HG03460 (cell line): ENCODE data around the gene COLEC12.

Experiments
- ATAC-seq: cut with Tn5 transposase; IDR thresholded peaks from one replicate; pipeline ENCODE4 v1.9.1; 2021; ENCODE audit not compliant: unreplicated experiment

The COLEC12 gene

DNA sequence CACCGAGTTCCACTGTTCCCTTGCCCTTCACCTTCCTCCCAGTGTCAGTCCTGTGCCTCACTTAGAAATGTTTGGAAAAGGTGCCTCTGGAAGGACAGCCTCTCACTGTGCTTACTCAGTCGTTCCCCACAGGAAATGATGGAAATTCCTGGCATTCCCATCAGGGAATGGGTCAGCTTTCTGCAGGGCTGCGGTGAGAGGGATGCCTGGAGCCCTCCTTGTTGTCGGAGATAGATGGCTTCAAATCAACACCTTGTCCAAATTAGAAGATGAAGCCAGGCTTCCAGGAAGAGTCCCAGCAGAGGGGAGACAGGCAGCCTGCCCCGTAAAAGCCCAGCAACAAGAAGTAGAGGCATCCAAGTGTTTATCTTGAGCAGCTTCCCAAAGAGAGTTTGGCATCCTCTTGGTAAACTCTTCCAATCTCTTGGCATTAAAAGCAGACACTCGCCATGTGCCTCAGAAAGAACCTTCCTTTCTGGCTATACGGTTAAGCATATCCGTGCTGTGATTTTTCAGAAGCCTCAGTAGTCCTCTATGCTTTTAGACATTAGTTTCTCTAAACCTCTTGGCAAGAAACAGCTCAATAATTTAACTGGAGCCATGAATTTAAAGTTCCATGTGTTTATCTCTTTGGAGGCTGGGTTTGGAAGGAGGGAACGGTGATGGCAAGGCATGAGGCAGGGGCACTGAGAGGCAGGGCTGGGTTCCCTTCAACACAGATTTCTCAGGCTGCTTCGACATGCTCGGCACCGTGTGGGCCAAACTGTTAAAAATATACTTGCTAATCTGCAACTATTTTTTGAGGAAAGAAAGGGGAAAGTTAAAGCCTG is 25.1 kb downstream of the COLEC12 start:
- ATAC-seq, result no peak

DNA sequence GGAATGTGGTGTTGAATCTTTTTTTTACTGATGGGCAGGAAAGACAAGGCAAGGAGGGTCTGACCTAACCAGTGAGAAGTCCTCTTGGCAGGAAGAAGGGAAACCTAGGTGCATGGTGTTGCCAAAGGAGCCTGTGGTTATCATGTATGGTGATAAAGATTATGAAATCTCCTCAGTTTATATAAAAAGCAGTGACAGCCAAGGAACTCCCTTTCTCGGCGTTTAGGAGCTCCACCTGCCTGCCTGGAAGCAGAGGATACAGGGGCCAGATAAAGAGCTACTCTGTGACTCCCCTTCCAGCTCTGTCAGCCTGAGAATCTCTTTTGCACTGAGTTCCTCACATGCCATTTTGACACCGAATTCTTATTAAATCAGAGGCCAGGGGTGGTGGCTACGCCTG is 26.1 kb downstream of the COLEC12 start:
- no peak for ATAC-seq

DNA sequence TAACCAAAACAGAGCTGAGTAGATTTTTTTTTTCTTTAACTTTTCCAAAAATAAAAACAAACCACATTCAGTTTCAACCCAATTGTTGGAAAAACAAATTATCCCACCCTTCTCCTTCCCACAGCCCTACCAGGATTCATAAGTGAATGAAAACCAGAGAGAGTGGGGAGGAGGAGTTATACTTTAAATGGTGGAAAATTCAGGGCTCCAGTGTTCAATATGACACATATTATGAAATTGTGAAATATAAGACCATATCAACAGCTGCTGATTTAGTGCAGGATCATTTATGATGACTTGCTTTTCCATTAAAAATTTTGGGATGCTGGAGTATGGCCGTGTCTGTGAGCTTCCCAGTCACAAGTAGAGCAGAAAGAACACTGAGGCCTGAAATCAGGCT is 26.7 kb downstream of the COLEC12 start:
- ATAC-seq, result no peak

DNA sequence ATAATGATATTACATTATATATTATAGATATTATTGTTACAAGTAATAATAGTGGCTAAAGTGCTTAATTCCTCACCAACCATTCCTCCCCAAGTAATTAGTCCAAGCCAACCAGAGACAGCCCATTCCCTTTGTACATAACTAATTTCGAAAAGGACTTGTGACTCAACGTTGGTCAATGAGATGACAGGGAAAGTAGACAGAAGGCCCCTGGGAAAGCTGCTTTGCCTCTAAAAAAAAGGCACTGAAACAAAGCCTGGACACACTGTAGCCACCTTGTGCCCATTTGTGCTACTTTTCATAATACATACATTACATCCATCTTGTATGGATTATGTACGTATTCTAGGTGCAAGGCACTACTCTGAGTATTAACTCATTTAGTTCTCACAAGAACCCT is 28.8 kb downstream of the COLEC12 start:
- ATAC-seq, result no peak

DNA sequence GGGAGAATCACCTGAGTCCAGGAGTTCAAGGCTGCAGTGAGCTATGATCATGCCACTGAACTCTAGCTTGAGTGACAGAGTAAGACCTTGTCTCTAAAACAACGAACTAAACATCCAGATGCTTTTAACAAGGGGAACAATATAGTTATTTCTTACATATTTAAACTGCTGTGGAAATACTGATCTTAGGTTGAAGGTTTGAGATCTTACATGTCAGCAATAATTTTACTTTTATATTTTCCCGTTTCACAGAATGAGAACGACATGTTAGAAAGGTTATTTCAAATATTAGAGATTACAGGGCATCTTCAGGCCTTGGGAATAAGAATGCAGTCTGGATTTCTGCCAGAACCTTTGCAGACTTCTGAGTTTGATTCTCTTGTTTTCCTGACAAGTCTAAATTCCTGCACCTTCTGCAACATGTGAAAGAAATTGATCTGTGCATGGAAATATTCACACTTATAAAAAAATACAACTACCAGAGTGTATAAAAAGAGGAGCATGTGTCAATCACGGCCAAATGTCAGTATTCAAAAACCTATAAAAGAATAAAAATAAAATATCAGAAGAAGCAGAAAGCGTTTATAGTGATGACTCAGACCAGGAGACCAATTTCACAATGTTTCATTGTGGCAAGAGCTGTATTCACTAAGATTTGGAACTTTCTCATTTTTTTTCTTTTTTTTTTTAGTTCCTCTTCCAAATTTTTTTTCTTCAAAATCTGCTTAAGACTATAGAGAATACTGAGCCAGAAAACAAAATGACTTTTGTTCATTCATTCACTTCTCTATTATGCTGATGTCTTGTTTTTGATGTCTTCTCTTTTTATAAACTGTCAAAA is 29.6 kb downstream of the COLEC12 start:
- no peak for ATAC-seq

DNA sequence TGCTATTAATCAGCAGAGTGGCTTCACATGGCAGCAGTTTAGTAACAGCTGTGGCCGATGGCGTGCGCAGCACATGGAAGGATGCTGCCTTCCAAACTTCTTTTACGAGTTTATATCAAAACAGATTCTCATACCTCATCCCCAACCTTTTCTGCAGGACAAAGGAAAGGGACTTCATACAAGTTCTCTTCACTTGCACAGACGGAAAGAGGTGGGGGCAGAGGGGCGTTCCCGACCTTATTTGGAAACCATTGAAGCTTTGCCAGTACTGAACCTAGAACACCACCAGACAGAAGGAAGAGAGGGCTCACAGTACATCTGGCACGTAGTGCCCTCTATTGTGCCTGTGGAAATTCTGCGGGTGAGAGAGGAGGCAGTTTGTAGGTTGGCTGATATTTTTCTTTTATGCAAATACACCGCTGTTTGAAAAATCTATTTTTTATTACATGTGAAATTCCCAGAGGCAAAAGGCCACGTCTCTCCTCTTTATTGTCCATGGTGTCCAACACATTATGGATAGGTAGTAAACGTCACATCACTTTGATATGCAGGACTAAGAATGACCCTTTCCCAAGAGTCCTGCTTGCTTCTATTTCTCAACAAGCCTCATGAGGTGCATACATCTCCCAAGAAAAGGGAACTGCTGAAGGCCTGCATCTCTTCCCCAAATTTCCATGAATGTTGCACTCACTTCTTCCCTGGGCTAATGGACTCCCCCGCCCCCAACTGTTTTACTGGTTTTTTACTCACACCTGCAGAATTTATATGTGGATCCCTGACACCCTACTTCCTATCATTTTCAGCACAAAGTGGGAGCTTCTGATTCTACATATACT is 31.3 kb downstream of the COLEC12 start:
- no peak for ATAC-seq

DNA sequence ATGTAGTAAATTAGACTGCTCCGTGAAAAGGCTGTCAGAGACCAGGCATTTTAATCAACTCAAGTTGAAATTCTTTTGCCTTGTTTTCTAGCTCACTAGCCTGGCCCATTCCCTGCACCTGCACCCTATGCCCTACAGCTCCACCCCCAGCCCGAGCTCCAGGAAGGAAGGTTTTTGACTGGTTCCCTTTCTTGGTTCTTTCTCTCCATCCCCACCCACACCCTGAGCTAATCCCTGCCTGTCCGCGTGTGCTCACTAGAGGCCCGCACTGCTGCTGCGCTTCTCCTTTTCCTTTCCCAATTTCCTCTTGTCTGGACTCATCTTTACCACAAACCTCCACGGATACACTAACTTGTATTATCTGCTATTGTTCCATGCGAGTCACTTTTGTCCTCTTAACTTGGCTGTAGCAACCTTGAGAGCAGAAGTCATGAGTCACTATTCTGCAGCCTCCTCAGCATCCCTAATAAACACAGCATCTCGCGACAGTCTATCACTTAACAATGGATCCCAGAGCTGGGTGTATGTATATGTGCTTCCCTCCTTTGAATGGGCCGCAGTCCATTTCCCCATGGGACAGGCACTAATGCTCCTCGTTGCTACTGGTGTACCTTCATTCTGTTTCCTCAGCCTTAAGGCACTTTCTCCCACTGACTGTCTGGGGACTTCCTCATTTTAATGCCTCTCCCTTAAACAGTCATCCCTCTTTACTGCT is 36.5 kb downstream of the COLEC12 start:
- ATAC-seq, result no peak

DNA sequence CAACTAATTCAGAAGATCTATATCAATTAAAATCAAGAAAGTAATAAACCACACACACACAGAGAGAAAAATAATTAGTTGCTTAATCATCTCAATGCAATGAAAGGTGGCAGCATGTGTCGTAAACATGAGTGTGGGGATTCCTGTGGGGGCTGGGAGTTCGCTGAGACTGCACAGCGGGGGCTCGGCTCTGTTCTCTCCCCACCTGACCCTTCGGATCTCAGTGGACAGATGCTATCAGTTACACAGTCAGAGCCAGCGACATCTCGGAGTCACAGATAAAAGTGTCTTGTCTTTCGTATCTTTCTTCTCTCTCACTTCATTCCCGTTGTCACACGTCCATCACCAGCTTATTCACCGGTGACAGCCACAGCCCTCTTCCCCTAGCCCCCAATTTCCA is 37.1 kb downstream of the COLEC12 start:
- no peak for ATAC-seq

DNA sequence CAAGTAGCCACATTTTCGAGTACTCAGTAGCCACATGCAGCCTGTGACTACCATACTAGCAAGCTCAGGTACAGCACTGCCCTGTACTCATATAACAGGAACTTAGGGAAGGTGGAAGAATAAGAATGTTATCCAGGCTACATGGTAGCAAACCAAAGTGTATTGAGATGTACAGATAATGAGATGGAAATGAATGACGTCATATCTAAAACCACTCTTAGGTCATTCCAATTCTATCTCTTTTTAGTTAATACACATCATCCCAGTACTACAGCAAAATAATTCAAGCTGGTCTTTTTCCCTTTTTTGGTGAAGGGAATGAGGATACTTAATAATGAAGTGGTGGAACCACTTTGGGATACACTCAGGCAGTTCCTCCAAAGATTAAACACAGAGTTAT is 38.7 kb downstream of the COLEC12 start:
- no peak for ATAC-seq

DNA sequence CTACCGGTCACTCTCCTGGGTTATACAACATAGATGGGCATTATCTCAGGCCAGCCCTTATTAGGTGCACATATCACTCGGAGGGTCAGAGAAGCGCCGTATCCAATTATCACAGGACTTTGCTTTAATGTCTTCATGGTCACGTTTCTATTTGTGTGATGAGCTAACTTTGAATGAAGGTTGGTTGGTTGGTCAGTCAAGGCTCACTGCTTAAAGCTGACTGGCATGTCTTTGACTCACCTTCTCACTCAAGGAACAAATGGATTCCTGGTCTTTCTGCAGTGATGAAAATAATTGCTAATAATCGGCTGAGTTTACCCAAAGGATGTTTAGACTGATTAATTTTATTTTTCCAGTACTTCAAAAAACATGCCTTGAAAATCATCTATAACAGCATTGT is 39.7 kb downstream of the COLEC12 start:
- ATAC-seq, result no peak

DNA sequence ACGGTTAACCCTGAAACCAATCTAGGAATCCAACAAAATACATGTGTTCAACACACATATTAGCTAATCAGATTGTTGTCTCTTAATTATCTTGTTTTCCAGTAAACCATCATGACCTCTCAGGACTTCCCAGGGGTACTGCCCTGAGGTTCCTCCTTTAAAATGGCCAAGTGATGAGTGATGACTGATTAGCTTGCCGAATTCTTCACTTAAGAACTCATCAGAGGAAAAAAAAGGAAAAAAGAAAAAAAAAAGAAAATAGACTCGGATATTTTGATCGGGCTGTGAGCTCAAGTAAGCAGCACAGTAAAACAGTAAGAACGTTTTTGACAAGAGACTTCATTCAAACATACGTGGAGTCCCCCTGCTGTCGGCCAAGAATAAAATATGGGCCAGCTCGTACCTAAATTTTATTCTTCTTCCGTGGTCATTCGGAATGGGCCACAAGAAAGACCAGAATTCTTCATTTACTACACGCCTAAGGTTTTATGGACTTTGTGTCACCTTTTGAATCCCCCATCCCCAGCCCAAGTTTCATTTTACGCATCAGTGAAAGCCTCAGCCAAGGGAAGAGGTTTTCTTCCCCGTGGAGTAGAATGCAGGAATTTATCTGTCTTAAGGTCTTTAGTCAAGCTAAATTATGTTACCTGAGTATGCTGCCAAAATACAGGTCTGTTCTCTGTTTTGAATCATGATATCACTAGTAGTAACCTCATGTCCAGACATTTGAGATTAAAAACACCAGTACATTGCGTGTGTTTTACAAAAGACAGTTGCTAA is 40.5 kb downstream of the COLEC12 start:
- ATAC-seq, result no peak

DNA sequence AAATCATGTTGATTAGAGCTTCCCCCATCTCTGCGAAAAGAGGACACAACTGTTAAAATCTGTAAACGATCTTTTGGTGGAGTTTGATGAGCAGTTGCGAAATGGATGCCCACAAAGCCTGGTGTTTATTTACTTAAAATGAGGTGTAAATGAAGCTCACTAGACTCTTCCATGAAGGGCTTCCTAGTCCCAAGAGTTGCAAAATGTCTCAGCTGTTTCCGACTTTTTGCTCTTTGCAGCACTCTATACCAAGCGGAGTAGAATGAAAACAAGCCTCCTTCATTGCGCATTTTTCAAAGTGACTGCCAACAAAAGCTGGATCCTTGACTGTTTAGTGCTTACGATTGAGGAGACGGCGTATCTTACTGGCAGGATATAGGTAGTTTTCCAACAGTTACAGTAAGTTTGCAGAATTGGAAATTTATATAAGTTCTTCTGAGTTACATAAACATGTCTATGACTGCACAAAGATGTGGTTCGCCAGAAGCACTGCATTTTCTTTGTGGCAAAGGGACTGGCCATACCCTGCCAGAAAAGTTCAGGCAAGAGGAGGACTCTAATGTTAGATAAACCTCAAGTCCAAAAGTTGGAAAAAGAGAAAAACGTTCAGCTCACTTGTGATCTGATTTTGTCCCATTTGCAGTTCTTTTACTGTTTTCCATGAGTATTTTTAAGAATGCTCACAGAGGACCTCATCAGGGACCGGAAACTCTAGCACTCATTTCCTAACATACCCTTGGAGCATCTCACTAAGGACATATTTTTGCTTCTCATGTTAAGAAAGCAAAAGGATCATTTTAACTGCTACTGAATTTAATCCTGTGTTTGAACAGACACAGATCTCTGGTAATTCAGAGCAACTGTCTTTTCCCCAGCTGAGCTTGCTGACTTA is 42.7 kb downstream of the COLEC12 start:
- no peak for ATAC-seq

DNA sequence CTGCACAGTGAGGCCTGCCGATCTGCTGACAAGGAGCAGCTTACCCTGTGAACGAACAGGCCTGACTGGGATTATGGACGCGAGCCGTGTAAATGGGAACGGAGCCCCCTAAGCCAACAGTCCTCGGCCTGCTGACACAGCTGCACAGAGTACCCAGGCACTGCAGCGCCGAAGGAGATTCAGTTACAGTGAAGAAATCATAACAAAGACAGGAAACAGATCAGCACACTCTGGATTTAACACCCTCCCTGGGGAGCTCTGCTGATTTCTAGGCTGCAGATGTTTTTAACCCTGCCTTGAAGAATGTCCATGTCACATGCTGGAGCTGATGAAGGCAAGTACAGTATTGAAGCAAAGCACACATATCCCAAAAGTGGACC is 43.4 kb downstream of the COLEC12 start:
- no peak for ATAC-seq

DNA sequence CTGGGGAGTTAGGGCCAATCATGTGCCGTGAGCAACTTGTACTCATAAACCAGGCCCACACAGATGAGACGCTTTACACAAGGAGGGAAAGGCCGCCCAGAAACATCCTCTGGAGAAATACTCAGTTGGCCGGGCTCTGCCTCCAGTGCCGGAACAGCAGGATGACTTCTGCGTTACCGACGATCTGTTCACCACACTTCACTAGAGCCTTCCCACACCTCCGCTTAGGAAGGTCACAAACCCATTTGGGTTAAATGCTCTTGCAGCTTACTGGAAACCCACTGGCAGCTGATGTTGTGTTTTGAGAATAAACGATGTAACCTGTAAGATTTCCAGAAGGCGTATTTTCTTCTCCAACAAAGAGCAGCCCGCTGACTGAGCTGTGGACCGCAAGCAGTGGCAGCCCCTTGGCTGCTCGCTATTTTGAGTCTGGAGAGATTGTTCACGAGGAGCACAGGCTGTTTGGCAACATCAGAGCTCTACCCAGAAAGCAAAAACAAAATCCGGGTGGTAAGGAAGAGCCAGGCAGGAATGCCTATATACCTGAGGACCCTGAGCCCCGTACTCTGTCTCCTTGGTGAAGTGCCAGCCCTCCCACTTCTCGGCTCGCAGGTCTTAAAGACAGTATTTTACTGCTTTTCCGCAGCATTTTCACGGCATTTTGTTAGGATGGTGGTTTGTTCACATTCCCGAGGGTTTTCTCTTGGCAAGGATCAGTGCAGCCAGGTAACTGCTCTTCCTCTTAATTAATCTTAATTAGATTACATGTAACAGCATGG is 44.0 kb downstream of the COLEC12 start:
- no peak for ATAC-seq

DNA sequence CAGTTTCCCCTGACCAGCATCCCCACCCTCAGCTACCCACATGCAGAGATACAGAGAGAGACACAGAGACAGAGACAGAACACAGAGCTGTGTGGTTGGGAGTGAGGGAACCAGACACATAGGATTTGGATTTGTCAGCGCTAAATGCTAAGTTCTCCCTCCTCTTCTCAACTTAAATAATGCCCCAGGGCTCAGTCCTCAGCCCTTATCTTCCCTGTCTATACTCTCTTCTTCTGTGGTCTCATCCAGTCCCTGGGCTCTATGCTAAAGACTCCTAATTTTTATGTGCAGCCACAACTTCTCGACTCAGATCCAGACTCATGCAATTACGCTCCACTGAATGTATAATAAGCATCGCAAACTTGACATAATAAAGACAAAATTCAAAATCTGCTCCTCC is 47.1 kb downstream of the COLEC12 start:
- ATAC-seq, result no peak

DNA sequence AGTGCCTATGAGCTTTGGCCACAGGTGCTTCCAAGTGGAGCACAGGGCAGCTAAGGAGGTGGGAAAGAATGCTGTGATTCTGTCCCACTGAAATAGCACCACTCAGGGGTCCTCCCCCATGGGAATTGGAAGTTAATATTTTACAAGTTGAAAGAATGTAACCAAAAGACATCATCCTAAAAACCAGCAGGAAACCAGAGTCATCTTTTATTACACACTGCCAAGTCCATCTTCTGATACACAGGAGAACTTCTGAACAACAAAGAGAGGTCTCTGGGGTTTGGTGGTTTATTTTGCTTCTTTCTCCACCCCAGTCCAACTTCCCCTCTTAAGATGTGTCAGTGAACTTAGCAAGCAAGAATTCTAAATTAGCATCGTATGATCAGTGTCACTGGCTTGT is 47.7 kb downstream of the COLEC12 start:
- no peak for ATAC-seq

DNA sequence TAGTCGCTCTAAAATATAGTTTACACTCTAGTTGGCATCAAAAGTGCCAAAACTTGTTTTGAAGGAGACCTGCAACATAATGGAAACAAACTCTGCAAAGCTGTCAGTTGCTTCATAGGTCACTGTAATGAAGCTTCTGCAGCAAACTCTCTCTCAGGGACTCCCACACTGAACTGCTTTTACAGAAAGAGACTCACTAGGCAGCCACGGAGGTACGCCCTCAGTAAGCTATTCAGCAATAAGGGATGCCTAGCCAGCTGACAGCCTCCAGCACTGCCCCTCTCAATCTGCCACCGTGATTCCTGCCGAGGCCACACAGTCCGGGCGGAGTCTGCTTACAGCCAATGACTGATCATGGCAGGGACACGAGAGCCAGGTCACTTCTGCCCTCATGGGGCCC is 51.1 kb downstream of the COLEC12 start:
- ATAC-seq, result no peak

DNA sequence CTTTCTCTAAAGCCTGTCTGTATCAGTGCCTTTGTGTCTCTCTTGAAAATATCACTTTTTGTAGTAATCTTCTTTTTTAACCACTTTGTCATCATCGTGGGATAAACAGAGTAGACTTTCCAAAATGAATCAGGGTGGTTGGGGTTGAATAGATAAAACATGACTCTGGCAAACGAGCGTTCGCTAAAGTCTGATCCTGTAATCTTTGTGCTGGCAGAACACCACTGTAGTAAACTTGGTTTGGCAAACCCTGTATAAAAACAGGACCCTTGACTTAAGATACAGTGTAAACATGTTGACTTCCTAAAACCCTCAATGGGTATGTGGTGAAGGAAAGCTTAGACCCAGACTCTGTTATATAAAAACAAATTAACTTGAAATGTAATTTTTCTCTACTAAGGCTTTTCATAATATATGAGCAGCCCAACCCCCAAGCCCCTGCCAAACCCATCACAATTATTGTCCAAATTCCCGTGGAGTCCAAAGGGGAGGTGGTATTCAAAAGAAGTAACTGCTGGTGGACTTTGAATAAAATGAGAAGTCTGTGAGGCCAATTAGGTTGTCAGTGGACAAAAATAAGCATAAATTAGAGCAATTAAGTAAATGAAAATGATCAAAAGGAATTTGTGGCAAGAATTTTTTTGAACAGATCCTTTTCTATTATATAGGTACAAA is 52.2 kb downstream of the COLEC12 start:
- no peak for ATAC-seq
